Gastrocnemius medialis (tissue), 4 donors: ENCODE data around the gene ARRDC2. TPM values are rescaled to one million over a fixed set of nuclear protein-coding genes. Genes with fewer than 3 reads are reported as not detected.

Experiments used
- ATAC-seq, 2 donors: fragments of 150-250 bp; one replicate each; pipeline ENCODE4 v1.9.1; 2016
- DNase-seq, 2 donors: peaks; one replicate each; pipeline ENCODE4 v3.0.0-alpha.2; 2019
- H3K27ac ChIP-seq, 4 donors: fragments of 200-600 bp; sonication (generic); 1 replicate in 1 of 4; 2 replicates in 3 of 4; pipeline ENCODE4 v1.5.1; 2016 to 2018; ENCODE audit warnings: mild to moderate bottlenecking in 2 of 4, moderate library complexity in 1 of 4
- H3K27me3 ChIP-seq, 3 donors: fragments of 200-600 bp; sonication (generic) in 2 of 3; 1 replicate in 1 of 3; 2 replicates in 2 of 3; pipeline versions ENCODE4 v1.5.1 to v1.6.0; 2016 to 2019; ENCODE audit warnings: mild to moderate bottlenecking in 1 of 3, moderate library complexity in 1 of 3
- H3K36me3 ChIP-seq, 2 donors: fragments of 200-600 bp; sonication (generic) in 1 of 2; one replicate each; pipeline ENCODE4 v1.5.1; 2017 to 2018
- H3K4me1 ChIP-seq, 2 donors: fragments of 200-600 bp; sonication (generic) in 1 of 2; one replicate each; pipeline ENCODE4 v1.5.1; 2016 to 2017; ENCODE audit warnings: mild to moderate bottlenecking in 2 of 2
- H3K4me3 ChIP-seq, 4 donors: fragments of 200-600 bp; sonication (generic) in 3 of 4; 1 replicate in 1 of 4; 2 replicates in 3 of 4; pipeline ENCODE4 v1.5.1; 2016 to 2019; ENCODE audit warnings: mild to moderate bottlenecking in 2 of 4
- H3K9me3 ChIP-seq, 3 donors: fragments of 200-600 bp; sonication (generic) in 2 of 3; 1 replicate in 1 of 3; 2 replicates in 2 of 3; pipeline ENCODE4 v1.5.1; 2016 to 2019
- POLR2A ChIP-seq, 2 donors: fragments of 450-650 bp; IDR thresholded peaks; one replicate each; pipeline ENCODE4 v1.6.1; 2017; ENCODE audit warnings: antibody characterized with exemption in 2 of 2, mild to moderate bottlenecking in 2 of 2, moderate library complexity in 2 of 2
- in situ Hi-C, 4 donors: fragments of 200-750 bp; cut with MboI; loops; one replicate each; pipeline versions ENCODE4 v1.15.0 to v1.8.0; 2017; ENCODE audit warnings: low sequenced_read_pairs in 4 of 4
- intact Hi-C: fragments of 100-400 bp; cut with DNase I; formaldehyde crosslinking; loops from one replicate; pipeline ENCODE4 v1.15.1; 2023; ENCODE audit warnings: low total_unique reads
- total RNA-seq, 4 donors: library from RNA; depleted of rRNA; stranded (reverse); fragments of >200 nt; gene quantifications; one replicate each; pipeline versions ENCODE4 v1.1.0 to v1.2.3, GENCODE V29; 2016
- TF ChIP-seq, protein P1 (sequence below), 5 experiments: fragments of 450-650 bp in 3 of 5; fragments of 200-600 bp in 2 of 5; sonication (generic) in 2 of 5; IDR thresholded peaks in 4 of 5; conservative IDR thresholded peaks in 1 of 5; 1 replicate in 4 of 5; 2 replicates in 1 of 5; pipeline ENCODE4 v1.5.1; 2016 to 2019; ENCODE audit warnings: antibody characterized with exemption in 5 of 5, mild to moderate bottlenecking in 3 of 5, moderate library complexity in 3 of 5

The ARRDC2 gene
- total RNA-seq, 4 donors from 2014 or later: 476 to 810 (median 543) TPM

- in situ Hi-C loops: no loop called here
- H3K9me3 ChIP-seq: no peaks in the 10 kb centered on the region
- ATAC-seq (no peak), DNase-seq (no peak)
- peaks cover 34 to 53% (median 40%) of the 10 kb centered on the region in 3 donors for H3K27me3 ChIP-seq
- H3K27ac ChIP-seq: no peak within 1 kb of the TSS
- no peaks in the 10 kb centered on the region for H3K36me3 ChIP-seq
- intact Hi-C loops: no loop called here
- TF ChIP-seq POLR2A (IDR thresholded peaks at IDR 0.05): no peak
- TF ChIP-seq, protein P1, sequence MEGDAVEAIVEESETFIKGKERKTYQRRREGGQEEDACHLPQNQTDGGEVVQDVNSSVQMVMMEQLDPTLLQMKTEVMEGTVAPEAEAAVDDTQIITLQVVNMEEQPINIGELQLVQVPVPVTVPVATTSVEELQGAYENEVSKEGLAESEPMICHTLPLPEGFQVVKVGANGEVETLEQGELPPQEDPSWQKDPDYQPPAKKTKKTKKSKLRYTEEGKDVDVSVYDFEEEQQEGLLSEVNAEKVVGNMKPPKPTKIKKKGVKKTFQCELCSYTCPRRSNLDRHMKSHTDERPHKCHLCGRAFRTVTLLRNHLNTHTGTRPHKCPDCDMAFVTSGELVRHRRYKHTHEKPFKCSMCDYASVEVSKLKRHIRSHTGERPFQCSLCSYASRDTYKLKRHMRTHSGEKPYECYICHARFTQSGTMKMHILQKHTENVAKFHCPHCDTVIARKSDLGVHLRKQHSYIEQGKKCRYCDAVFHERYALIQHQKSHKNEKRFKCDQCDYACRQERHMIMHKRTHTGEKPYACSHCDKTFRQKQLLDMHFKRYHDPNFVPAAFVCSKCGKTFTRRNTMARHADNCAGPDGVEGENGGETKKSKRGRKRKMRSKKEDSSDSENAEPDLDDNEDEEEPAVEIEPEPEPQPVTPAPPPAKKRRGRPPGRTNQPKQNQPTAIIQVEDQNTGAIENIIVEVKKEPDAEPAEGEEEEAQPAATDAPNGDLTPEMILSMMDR (IDR thresholded peaks at IDR 0.05 in 4 of 5, conservative IDR thresholded peaks at IDR 0.05 in 1 of 5): no peak
- no peaks in the 10 kb centered on the region for H3K4me1 ChIP-seq
- no peak within 1 kb of the TSS for H3K4me3 ChIP-seq
Measured at GRCh38 chr19:17966550-17967256, 41.3 kb upstream of the ARRDC2 start, which contains the start of gene KCNN1. TSS of gene KCNN1 (plus strand) at chr19:17967107. CDS start at chr19:17973889, 6,782 bp downstream.

GRCh38 chr19:17967257-17968051 is 40.5 kb upstream of the ARRDC2 start:
- no peak for TF ChIP-seq POLR2A (IDR thresholded peaks at IDR 0.05)
- TF ChIP-seq, protein P1 (IDR thresholded peaks at IDR 0.05 in 4 of 5, conservative IDR thresholded peaks at IDR 0.05 in 1 of 5): no peak
- no peak for DNase-seq
- H3K36me3 ChIP-seq: no peaks in the 10 kb centered on the region
- ATAC-seq: no peak
- H3K9me3 ChIP-seq: no peaks in the 10 kb centered on the region
- intact Hi-C loops (no loop called here), in situ Hi-C loops (no loop called here)
- peaks cover 29 to 46% (median 40%) of the 10 kb centered on the region in 3 donors for H3K27me3 ChIP-seq
- H3K4me3 ChIP-seq: no peak overlapping the region
- H3K4me1 ChIP-seq: no peaks in the 10 kb centered on the region
- no peak overlapping the region for H3K27ac ChIP-seq

GRCh38 chr19:17968362-17968761 is 39.6 kb upstream of the ARRDC2 start:
- DNase-seq (no peak), ATAC-seq (no peak)
- in situ Hi-C loops: no loop called here
- Histone ChIP-seq H3K9me3 (no peaks in the 10 kb centered on the region), H3K4me1 (no peaks in the 10 kb centered on the region), H3K27ac (no peak overlapping the region), H3K4me3 (no peak overlapping the region), H3K27me3 (peaks cover 29 to 43% (median 40%) of the 10 kb centered on the region in 3 donors), H3K36me3 (no peaks in the 10 kb centered on the region)
- intact Hi-C loops: no loop called here
- TF ChIP-seq, protein P1 (IDR thresholded peaks at IDR 0.05 in 4 of 5, conservative IDR thresholded peaks at IDR 0.05 in 1 of 5): no peak
- no peak for TF ChIP-seq POLR2A (IDR thresholded peaks at IDR 0.05)

GRCh38 chr19:17969096-17969792 is 38.7 kb upstream of the ARRDC2 start:
- no peak for TF ChIP-seq POLR2A (IDR thresholded peaks at IDR 0.05)
- TF ChIP-seq, protein P1 (IDR thresholded peaks at IDR 0.05 in 4 of 5, conservative IDR thresholded peaks at IDR 0.05 in 1 of 5): no peak
- in situ Hi-C loops: no loop called here
- H3K4me1 ChIP-seq: no peaks in the 10 kb centered on the region
- no peaks in the 10 kb centered on the region for H3K9me3 ChIP-seq
- no peak overlapping the region for H3K4me3 ChIP-seq
- DNase-seq: no peak
- H3K36me3 ChIP-seq: no peaks in the 10 kb centered on the region
- intact Hi-C loops: no loop called here
- no peak for ATAC-seq
- H3K27ac ChIP-seq: no peak overlapping the region
- peaks cover 24 to 38% (median 34%) of the 10 kb centered on the region in 3 donors for H3K27me3 ChIP-seq
